HepG2 (cell line): ENCODE data around the gene MATR3. TPM values are rescaled to one million over a fixed set of nuclear protein-coding genes. Genes with fewer than 3 reads are reported as not detected.

Experiments used
- ATAC-seq: fragments of 200-7000 bp; cut with Tn5 transposase; 3 replicates; pipeline ENCODE4 v1.9.1; 2020; ENCODE audit warnings: mild to moderate bottlenecking, moderate library complexity
- BruUV-seq: library from RNA; stranded (reverse); fragments of 400-500 nt; replicated peaks from 2 replicates; lab custom pipeline; 2021; lab: Mats Ljungman, UMichigan
- CTCF ChIA-PET: fragments of 300-600 bp; formaldehyde crosslinking; extraction: SDS; loops from one replicate; lab custom pipeline; 2021; ENCODE audit warnings: low total read pairs, inconsistent platforms, low intra/inter-chr PET ratio; lab: Yijun Ruan, JAX
- POLR2A ChIA-PET: fragments of 350-600 bp; sonication (Branson Sonifier 250); formaldehyde crosslinking; loops from one replicate; lab custom pipeline; 2020; ENCODE audit warnings: antibody characterized with exemption, inconsistent platforms; lab: Yijun Ruan, JAX
- DNase-seq: peaks from one replicate; pipeline ENCODE4 v3.0.0-alpha.2; 2015; ENCODE audit warnings: low spot score
- FAIRE-seq: peaks from 3 replicates; lab custom pipeline; 2011; peaks lifted over from hg19 to GRCh38; lab: Jason Lieb, UNC
- H2AFZ ChIP-seq: one replicate; pipeline ENCODE4 v1.6.1; 2011; ENCODE audit warnings: low read length, inconsistent platforms
- H3K27ac ChIP-seq: fragments of 300-600 bp; 3 replicates; pipeline ENCODE4 v1.8.0; 2011; ENCODE audit warnings: mixed run types, mild to moderate bottlenecking, mixed read lengths, low read length, inconsistent platforms; ENCODE audit not compliant: insufficient read depth; ENCODE audit errors: extremely low read length
- H3K27me3 ChIP-seq, 2 experiments: fragments of 200-600 bp in 1 of 2; 2 replicates in 1 of 2; 3 replicates in 1 of 2; pipeline versions ENCODE4 v1.6.0 to v1.8.0; 2011; ENCODE audit warnings: low read length in 2 of 2, mild to moderate bottlenecking in 2 of 2, moderate library complexity in 2 of 2, inconsistent platforms in 1 of 2; ENCODE audit not compliant: insufficient read depth in 2 of 2, control insufficient read depth in 1 of 2
- H3K36me3 ChIP-seq, 2 experiments: fragments of 200-600 bp in 1 of 2; replicated peaks in 1 of 2; 2 replicates in 1 of 2; 3 replicates in 1 of 2; pipeline versions ENCODE4 v1.5.1 to v1.8.0; 2011; ENCODE audit warnings: low read length in 2 of 2, inconsistent platforms in 1 of 2; ENCODE audit not compliant: insufficient read depth in 2 of 2, control insufficient read depth in 1 of 2
- H3K4me1 ChIP-seq: 2 replicates; pipeline ENCODE4 v1.5.1; 2012; ENCODE audit warnings: low read length, inconsistent platforms; ENCODE audit not compliant: insufficient read depth
- H3K4me2 ChIP-seq: 2 replicates; pipeline ENCODE4 v1.6.0; 2011; ENCODE audit warnings: low read depth, low read length, inconsistent platforms
- H3K4me3 ChIP-seq, 3 experiments: fragments of 200-600 bp in 1 of 3; sonication (generic), shearing (Covaris generic) in 1 of 3; replicated peaks in 1 of 3; 2 replicates each; pipeline ENCODE4 v1.5.1; 2011 to 2016; ENCODE audit warnings: low read length in 3 of 3, inconsistent platforms in 2 of 3, low read depth in 2 of 3, mild to moderate bottlenecking in 2 of 3, control low read depth in 1 of 3, mixed read lengths in 1 of 3; ENCODE audit not compliant: insufficient read depth in 1 of 3
- H3K79me2 ChIP-seq: one replicate; pipeline ENCODE4 v1.6.1; 2011; ENCODE audit warnings: low read length, inconsistent platforms; ENCODE audit not compliant: insufficient read depth
- H3K9ac ChIP-seq: 2 replicates; pipeline ENCODE4 v1.6.0; 2011; ENCODE audit warnings: mild to moderate bottlenecking, low read depth, low read length, inconsistent platforms; ENCODE audit not compliant: insufficient read depth
- H3K9me3 ChIP-seq: 2 replicates; pipeline ENCODE4 v1.5.1; 2012; ENCODE audit warnings: mild to moderate bottlenecking, low read length
- H4K20me1 ChIP-seq: 2 replicates; pipeline ENCODE4 v1.6.0; 2011; ENCODE audit warnings: inconsistent platforms, mild to moderate bottlenecking, low read length, moderate library complexity; ENCODE audit not compliant: insufficient read depth
- ADNP ChIP-seq: sonication (generic); formaldehyde crosslinking; IDR thresholded peaks from 2 replicates; pipeline ENCODE4 v1.4.0; 2020; ENCODE audit warnings: missing genetic modification reagents
- CBX5 ChIP-seq: sonication (generic); formaldehyde crosslinking; IDR thresholded peaks from 2 replicates; pipeline ENCODE4 v1.4.0; 2020; ENCODE audit warnings: missing genetic modification reagents, borderline replicate concordance
- FOXA3 ChIP-seq: IDR thresholded peaks from 2 replicates; pipeline ENCODE4 v1.6.1; 2016; ENCODE audit warnings: missing genetic modification reagents, missing compliant biosample characterization
- HCFC1 ChIP-seq: fragments of 150-350 bp; IDR thresholded peaks from 2 replicates; pipeline ENCODE4 v1.6.1; 2014; ENCODE audit warnings: low read depth, low read length
- PHF8 ChIP-seq: sonication (generic); formaldehyde crosslinking; IDR thresholded peaks from 2 replicates; pipeline ENCODE4 v1.5.0; 2020; ENCODE audit warnings: missing genetic modification reagents
- POLR2G ChIP-seq: fragments of 200-400 bp; formaldehyde crosslinking; IDR thresholded peaks from 2 replicates; pipeline ENCODE4 v1.6.1; 2018; ENCODE audit warnings: mild to moderate bottlenecking, low read depth, low read length, moderate library complexity
- SRY ChIP-seq: sonication (generic); formaldehyde crosslinking; IDR thresholded peaks from 2 replicates; pipeline ENCODE4 v1.8.0; 2022; ENCODE audit warnings: mild to moderate bottlenecking, missing genetic modification reagents
- STAG1 ChIP-seq: sonication (generic); formaldehyde crosslinking; IDR thresholded peaks from 2 replicates; pipeline ENCODE4 v1.4.0; 2020; ENCODE audit warnings: missing genetic modification reagents
- XRCC5 ChIP-seq: fragments of 200-400 bp; formaldehyde crosslinking; optimal IDR thresholded peaks from 2 replicates; pipeline ENCODE3; 2017; ENCODE audit warnings: mild to moderate bottlenecking, low read length
- ZNF567 ChIP-seq: sonication (generic); formaldehyde crosslinking; IDR thresholded peaks from 2 replicates; pipeline ENCODE4 v1.8.1; 2023; ENCODE audit warnings: mild to moderate bottlenecking, missing genetic modification reagents, borderline replicate concordance
- ZNF629 ChIP-seq: sonication (generic); formaldehyde crosslinking; conservative IDR thresholded peaks from 2 replicates; pipeline ENCODE4 v1.5.0; 2020; ENCODE audit warnings: missing genetic modification reagents
- ZNF703 ChIP-seq: sonication (generic); formaldehyde crosslinking; IDR thresholded peaks from 2 replicates; pipeline ENCODE4 v1.5.1; 2020; ENCODE audit warnings: missing genetic modification reagents, mild to moderate bottlenecking, moderate library complexity, borderline replicate concordance
- ZNF776 ChIP-seq: sonication (generic); formaldehyde crosslinking; IDR thresholded peaks from 2 replicates; pipeline ENCODE4 v1.4.0; 2020; ENCODE audit warnings: mild to moderate bottlenecking, missing genetic modification reagents
- ZNF780A ChIP-seq: sonication (generic); formaldehyde crosslinking; IDR thresholded peaks from 2 replicates; pipeline ENCODE4 v1.8.0; 2022; ENCODE audit warnings: mild to moderate bottlenecking, missing genetic modification reagents, moderate library complexity
- ZNF879 ChIP-seq: sonication (generic); formaldehyde crosslinking; IDR thresholded peaks from 2 replicates; pipeline ENCODE4 v1.8.1; 2023; ENCODE audit warnings: missing genetic modification reagents
- WGBS: methylation state at CpG from one replicate; pipeline ENCODE4 v1.1.6; 2017; ENCODE audit warnings: low lambda C conversion rate; 5-methylcytosine and 5-hydroxymethylcytosine counted together
- in situ Hi-C: cut with HindIII; loops from 2 replicates; pipeline ENCODE4 v1.10.0; 2017; ENCODE audit warnings: low pct_unique_long_range_greater_than_20kb; ENCODE audit not compliant: extremely low pct_ligation_motif_present
- intact Hi-C: fragments of 100-400 bp; cut with micrococcal nuclease; formaldehyde crosslinking; loops from one replicate; pipeline ENCODE4 v1.10.0; 2022; ENCODE audit not compliant: unreplicated experiment
- polyA plus RNA-seq, 8 experiments: library from polyadenylated mRNA; depleted of rRNA in 3 of 8; stranded (reverse) in 7 of 8; unstranded in 1 of 8; fragments of >200 nt; fragmentation: Illumina TruSeq in 4 of 8; extraction: Trizol in 4 of 8; gene quantifications; 2 replicates each; pipeline versions ENCODE4 v1.2.1 to v1.2.3, GENCODE V29; 2011 to 2016; ENCODE audit warnings: low read depth in 4 of 8, missing spikeins in 1 of 8, mixed read lengths in 1 of 8; ENCODE audit not compliant: insufficient read depth in 1 of 8
- total RNA-seq, 5 experiments: library from RNA; depleted of rRNA; stranded (reverse); fragments of >200 nt; fragmentation: Illumina TruSeq; extraction: Trizol; gene quantifications; 2 replicates each; pipeline ENCODE4 v1.2.3, GENCODE V29; 2016; ENCODE audit warnings: low read depth in 1 of 5
- TF ChIP-seq, protein P1 (sequence below): sonication (generic); formaldehyde crosslinking; IDR thresholded peaks from 2 replicates; pipeline ENCODE4 v1.4.0; 2020; ENCODE audit warnings: missing genetic modification reagents, mild to moderate bottlenecking, borderline replicate concordance
- TF ChIP-seq, protein P2 (sequence below): sonication (generic); formaldehyde crosslinking; IDR thresholded peaks from 2 replicates; pipeline ENCODE4 v1.4.0; 2020; ENCODE audit warnings: missing genetic modification reagents
- TF ChIP-seq, protein P3 (sequence below): sonication (generic); formaldehyde crosslinking; IDR thresholded peaks from 2 replicates; pipeline ENCODE4 v1.8.1; 2023; ENCODE audit warnings: missing genetic modification reagents, inconsistent platforms, borderline replicate concordance
- TF ChIP-seq, protein P4 (sequence below): sonication (generic); formaldehyde crosslinking; IDR thresholded peaks from 2 replicates; pipeline ENCODE4 v1.5.0; 2020; ENCODE audit warnings: mild to moderate bottlenecking, missing genetic modification reagents, moderate library complexity

Gene MATR3
- total and polyA plus RNA-seq, 2 of the 13 experiments (the other 11 are each of a cell fraction or from before 2014, with no cell fraction given): 94.2 to 341 TPM

DNA sequence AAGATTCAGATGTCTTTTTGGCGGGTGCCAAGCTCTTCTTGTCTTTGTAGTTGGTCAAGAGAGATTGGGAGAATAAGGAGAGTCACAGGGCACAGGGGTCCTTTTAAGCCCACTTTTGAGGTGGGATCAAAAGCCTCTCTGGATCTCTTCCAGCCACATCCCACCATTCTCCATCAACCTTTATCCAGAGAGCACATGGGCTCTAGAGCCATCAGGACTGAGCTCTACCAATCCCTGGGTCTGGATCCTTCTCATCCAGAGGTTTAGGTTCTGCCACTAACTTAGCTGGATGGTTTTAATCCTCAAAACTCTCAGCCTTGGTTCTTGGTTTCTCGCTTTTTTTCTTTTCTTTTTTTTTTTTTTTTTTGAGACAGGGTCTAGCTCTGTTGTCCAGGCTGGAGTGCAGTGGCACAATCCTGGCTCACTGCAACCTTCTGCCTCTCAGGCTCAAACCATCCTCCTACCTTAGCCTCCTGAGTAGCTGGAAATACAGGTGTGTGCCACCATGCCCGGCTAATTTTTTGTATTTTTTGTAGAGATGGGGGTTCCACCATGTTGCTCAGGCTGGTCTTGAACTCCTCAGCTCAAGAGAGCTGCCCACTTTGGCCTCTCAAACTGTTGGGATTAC, 44.6 kb upstream of the MATR3 start (continued):
- TF ChIP-seq XRCC5: no peak
- TF ChIP-seq, protein P1, sequence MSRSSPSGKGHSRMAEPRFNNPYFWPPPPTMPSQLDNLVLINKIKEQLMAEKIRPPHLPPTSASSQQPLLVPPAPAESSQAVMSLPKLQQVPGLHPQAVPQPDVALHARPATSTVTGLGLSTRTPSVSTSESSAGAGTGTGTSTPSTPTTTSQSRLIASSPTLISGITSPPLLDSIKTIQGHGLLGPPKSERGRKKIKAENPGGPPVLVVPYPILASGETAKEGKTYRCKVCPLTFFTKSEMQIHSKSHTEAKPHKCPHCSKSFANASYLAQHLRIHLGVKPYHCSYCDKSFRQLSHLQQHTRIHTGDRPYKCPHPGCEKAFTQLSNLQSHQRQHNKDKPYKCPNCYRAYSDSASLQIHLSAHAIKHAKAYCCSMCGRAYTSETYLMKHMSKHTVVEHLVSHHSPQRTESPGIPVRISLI: no peak

DNA sequence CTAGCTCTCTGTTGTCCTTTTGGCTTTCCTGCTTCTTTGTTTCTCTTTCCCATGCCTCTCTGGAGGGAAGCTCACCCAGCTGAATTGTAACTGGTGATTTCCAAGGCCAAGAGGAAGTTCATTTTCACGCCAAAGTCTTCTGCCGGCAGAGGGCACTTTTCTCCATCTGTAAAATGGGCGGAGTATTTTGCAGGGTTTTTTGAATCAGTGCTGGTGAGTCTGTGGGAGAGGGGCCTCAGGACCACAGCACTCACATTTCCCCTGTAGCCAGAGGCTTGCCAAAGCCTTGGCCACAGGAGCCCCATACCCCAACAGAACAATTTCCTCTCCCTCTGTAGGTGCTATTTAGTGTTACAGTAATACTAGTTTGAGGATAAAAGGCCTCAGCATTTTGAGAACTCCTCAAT, 42.3 kb upstream of the MATR3 start:
- CTCF ChIA-PET: no interaction called here
- BruUV-seq: no TSS peak

More for the DNA sequence above, 42.3 kb upstream of the MATR3 start:
- no peaks in the 10 kb centered on the region for H3K9me3 ChIP-seq
- no peaks in the 10 kb centered on the region for H4K20me1 ChIP-seq
- TF ChIP-seq, protein P2, sequence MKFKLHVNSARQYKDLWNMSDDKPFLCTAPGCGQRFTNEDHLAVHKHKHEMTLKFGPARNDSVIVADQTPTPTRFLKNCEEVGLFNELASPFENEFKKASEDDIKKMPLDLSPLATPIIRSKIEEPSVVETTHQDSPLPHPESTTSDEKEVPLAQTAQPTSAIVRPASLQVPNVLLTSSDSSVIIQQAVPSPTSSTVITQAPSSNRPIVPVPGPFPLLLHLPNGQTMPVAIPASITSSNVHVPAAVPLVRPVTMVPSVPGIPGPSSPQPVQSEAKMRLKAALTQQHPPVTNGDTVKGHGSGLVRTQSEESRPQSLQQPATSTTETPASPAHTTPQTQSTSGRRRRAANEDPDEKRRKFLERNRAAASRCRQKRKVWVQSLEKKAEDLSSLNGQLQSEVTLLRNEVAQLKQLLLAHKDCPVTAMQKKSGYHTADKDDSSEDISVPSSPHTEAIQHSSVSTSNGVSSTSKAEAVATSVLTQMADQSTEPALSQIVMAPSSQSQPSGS: no peak
- TF ChIP-seq POLR2G: no peak
- TF ChIP-seq, protein P3, sequence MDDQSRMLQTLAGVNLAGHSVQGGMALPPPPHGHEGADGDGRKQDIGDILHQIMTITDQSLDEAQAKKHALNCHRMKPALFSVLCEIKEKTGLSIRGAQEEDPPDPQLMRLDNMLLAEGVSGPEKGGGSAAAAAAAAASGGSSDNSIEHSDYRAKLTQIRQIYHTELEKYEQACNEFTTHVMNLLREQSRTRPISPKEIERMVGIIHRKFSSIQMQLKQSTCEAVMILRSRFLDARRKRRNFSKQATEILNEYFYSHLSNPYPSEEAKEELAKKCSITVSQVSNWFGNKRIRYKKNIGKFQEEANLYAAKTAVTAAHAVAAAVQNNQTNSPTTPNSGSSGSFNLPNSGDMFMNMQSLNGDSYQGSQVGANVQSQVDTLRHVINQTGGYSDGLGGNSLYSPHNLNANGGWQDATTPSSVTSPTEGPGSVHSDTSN: no peak
- peak; percentile 22 for TF ChIP-seq STAG1 (CRISPR knock-in tag)
- TF ChIP-seq HCFC1: no peak
- no peak for TF ChIP-seq ZNF780A (CRISPR knock-in tag)
- no peak for TF ChIP-seq SRY (CRISPR knock-in tag)
- TF ChIP-seq ZNF629 (CRISPR knock-in tag): peak; percentile 94
- TF ChIP-seq FOXA3 (CRISPR knock-in tag): no peak
- no peak for TF ChIP-seq CBX5 (CRISPR knock-in tag)
- TF ChIP-seq ZNF567 (CRISPR knock-in tag): no peak
- TF ChIP-seq PHF8 (CRISPR knock-in tag): no peak
- TF ChIP-seq ZNF879: no peak
- TF ChIP-seq, protein P4, sequence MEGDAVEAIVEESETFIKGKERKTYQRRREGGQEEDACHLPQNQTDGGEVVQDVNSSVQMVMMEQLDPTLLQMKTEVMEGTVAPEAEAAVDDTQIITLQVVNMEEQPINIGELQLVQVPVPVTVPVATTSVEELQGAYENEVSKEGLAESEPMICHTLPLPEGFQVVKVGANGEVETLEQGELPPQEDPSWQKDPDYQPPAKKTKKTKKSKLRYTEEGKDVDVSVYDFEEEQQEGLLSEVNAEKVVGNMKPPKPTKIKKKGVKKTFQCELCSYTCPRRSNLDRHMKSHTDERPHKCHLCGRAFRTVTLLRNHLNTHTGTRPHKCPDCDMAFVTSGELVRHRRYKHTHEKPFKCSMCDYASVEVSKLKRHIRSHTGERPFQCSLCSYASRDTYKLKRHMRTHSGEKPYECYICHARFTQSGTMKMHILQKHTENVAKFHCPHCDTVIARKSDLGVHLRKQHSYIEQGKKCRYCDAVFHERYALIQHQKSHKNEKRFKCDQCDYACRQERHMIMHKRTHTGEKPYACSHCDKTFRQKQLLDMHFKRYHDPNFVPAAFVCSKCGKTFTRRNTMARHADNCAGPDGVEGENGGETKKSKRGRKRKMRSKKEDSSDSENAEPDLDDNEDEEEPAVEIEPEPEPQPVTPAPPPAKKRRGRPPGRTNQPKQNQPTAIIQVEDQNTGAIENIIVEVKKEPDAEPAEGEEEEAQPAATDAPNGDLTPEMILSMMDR (CRISPR knock-in tag): peak; percentile 38
- TF ChIP-seq ZNF703 (CRISPR knock-in tag): no peak
- peak; percentile 63; the same call in 1 of the 2 replicates for TF ChIP-seq ADNP
- TF ChIP-seq ZNF776 (CRISPR knock-in tag): no peak
- in situ Hi-C loops: loop anchor here (25.0 kb wide), 1 partner anchor 289 kb away; no protein-coding TSS in a partner anchor
- H3K27me3 ChIP-seq: no peaks in the 10 kb centered on the region
- WGBS: 31% methylated on average over 3 of the region's 3 CpGs
- no peak overlapping the region for H3K9ac ChIP-seq
- POLR2A ChIA-PET: no interaction called here
- peaks cover 5% of the 10 kb centered on the region; the same call in 1 of the 2 replicates for H3K4me1 ChIP-seq
- intact Hi-C loops: no loop called here
- ATAC-seq: no peak
- no peak for DNase-seq
- no peak for FAIRE-seq
- no peak overlapping the region for H3K27ac ChIP-seq
- H2AFZ ChIP-seq: no peak overlapping the region
- H3K79me2 ChIP-seq: no peaks in the 10 kb centered on the region
- no peak overlapping the region for H3K4me2 ChIP-seq
- no peak overlapping the region for H3K4me3 ChIP-seq
- no peaks in the 10 kb centered on the region for H3K36me3 ChIP-seq
